Esophagus squamous epithelium (tissue), 5 donors: ENCODE data around the gene DSEL. TPM values are rescaled to one million over a fixed set of nuclear protein-coding genes. Genes with fewer than 3 reads are reported as not detected.

Experiments
- DNase-seq: peaks from one replicate; lab custom pipeline; 2025; lab: John Stamatoyannopoulos, UW
- H3K27ac ChIP-seq, 4 donors: fragments of 200-600 bp; sonication (generic); one replicate each; pipeline ENCODE4 v1.5.1; 2016 to 2019; ENCODE audit warnings: mild to moderate bottlenecking in 1 of 4
- H3K27me3 ChIP-seq, 4 donors: fragments of 200-600 bp; sonication (generic); 1 replicate in 3 of 4; 2 replicates in 1 of 4; pipeline versions ENCODE4 v1.5.1 to v1.6.0; 2017 to 2021; ENCODE audit warnings: antibody characterized with exemption in 1 of 4
- H3K36me3 ChIP-seq, 3 donors: fragments of 200-600 bp; sonication (generic); one replicate each; pipeline ENCODE4 v1.5.1; 2016 to 2019
- H3K4me1 ChIP-seq, 3 donors: fragments of 200-600 bp; sonication (generic); one replicate each; pipeline ENCODE4 v1.5.1; 2017 to 2019
- H3K4me3 ChIP-seq, 4 donors: fragments of 200-600 bp; sonication (generic); 1 replicate in 3 of 4; 2 replicates in 1 of 4; pipeline ENCODE4 v1.5.1; 2016 to 2019; ENCODE audit warnings: mild to moderate bottlenecking in 2 of 4, moderate library complexity in 1 of 4
- H3K9me3 ChIP-seq, 3 donors: fragments of 200-600 bp; sonication (generic); one replicate each; pipeline ENCODE4 v1.5.1; 2016 to 2019
- POLR2A ChIP-seq, 4 donors: fragments of 450-650 bp; IDR thresholded peaks; one replicate each; pipeline ENCODE4 v1.6.1; 2017; ENCODE audit warnings: antibody characterized with exemption in 4 of 4, mild to moderate bottlenecking in 4 of 4, moderate library complexity in 3 of 4
- WGBS, 2 donors: methylation state at CpG; one replicate each; pipeline ENCODE4 v1.1.5; 2018; 5-methylcytosine and 5-hydroxymethylcytosine counted together
- intact Hi-C: fragments of 100-400 bp; cut with DNase I; formaldehyde crosslinking; loops from one replicate; pipeline ENCODE4 v1.15.0; 2022
- total RNA-seq, 4 donors: library from RNA; depleted of rRNA; stranded (reverse); fragments of >200 nt; gene quantifications; one replicate each; pipeline ENCODE4 v1.1.0, GENCODE V29; 2016
- TF ChIP-seq, protein P1 (sequence below), 6 experiments: fragments of 450-650 bp in 4 of 6; fragments of 200-600 bp in 2 of 6; sonication (generic) in 2 of 6; IDR thresholded peaks; one replicate each; pipeline ENCODE4 v1.5.1; 2016 to 2019; ENCODE audit warnings: antibody characterized with exemption in 6 of 6, mild to moderate bottlenecking in 4 of 6, moderate library complexity in 4 of 6
- donor health status: DM: yes; HTN: yes; CAD: no.

DSEL gene
- total RNA-seq, 4 donors from 2014 or later = 0.45 to 5.7 (median 1.5) TPM

DNA sequence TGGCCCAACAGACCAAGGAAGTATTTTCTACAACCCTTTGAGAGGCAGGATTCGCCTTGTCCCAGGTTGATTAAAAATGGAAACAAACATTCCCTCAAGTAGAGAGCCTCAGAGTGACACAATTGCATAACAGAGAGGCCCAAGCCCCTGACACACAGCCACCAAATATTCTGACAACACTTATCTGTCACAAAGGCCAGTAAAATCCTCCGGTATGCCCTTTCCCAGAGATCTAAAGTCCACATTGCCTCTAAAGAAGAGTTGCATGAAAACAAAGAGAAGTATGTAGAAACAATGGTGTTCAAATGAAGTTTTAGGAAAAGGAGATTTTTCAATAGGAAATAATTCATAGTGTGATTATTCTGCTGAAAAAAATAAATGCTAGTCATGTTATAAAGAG lies 32.1 kb downstream of the DSEL start:
- WGBS, 2 donors = 66 to 72% methylated on average over 2 of the region's 2 CpGs
- intact Hi-C loops = no loop called here
- Histone ChIP-seq H3K27ac (no peak overlapping the region), H3K27me3 (no peaks in the 10 kb centered on the region), H3K9me3 (no peaks in the 10 kb centered on the region), H3K4me1 (no peaks in the 10 kb centered on the region), H3K36me3 (no peaks in the 10 kb centered on the region), H3K4me3 (no peak overlapping the region)
- no peak for TF ChIP-seq POLR2A (IDR thresholded peaks at IDR 0.05)
- DNase-seq = no peak

- Histone ChIP-seq H3K27me3 (no peaks in the 10 kb centered on the region), H3K4me3 (no peak overlapping the region), H3K27ac (no peak overlapping the region), H3K36me3 (no peaks in the 10 kb centered on the region), H3K9me3 (no peaks in the 10 kb centered on the region), H3K4me1 (no peaks in the 10 kb centered on the region)
- no peak for TF ChIP-seq POLR2A (IDR thresholded peaks at IDR 0.05)
- TF ChIP-seq, protein P1, sequence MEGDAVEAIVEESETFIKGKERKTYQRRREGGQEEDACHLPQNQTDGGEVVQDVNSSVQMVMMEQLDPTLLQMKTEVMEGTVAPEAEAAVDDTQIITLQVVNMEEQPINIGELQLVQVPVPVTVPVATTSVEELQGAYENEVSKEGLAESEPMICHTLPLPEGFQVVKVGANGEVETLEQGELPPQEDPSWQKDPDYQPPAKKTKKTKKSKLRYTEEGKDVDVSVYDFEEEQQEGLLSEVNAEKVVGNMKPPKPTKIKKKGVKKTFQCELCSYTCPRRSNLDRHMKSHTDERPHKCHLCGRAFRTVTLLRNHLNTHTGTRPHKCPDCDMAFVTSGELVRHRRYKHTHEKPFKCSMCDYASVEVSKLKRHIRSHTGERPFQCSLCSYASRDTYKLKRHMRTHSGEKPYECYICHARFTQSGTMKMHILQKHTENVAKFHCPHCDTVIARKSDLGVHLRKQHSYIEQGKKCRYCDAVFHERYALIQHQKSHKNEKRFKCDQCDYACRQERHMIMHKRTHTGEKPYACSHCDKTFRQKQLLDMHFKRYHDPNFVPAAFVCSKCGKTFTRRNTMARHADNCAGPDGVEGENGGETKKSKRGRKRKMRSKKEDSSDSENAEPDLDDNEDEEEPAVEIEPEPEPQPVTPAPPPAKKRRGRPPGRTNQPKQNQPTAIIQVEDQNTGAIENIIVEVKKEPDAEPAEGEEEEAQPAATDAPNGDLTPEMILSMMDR (IDR thresholded peaks at IDR 0.05) = no peak
- 60 to 81% methylated on average over 2 to 6 of the region's 6 CpGs for WGBS, 2 donors
- DNase-seq = no peak
- intact Hi-C loops = no loop called here
Measured at GRCh38 chr18:67483952-67484351, 32.6 kb downstream of the DSEL start.

DNA sequence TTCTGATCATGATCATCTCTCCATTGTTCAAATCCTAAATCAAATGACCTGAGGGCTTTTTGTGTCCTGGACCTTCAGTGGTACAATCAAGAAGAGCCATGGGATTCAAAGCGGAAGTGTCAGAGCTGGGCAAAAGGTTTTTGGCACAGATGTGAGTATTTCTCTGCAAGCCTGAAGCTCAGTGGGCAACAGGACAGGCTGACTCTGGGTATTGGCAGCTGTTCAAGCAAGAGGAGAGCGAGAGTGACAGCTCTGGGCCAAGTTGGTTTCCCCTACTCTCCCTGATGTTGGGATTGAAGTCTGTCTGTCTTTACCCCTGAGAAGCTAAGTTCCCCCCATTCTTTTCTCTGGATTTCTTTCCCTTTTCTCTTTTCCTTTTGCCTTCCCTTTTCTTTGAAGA lies 33.3 kb downstream of the DSEL start:
- 0 to 4% methylated on average over 1 to 2 of the region's 2 CpGs for WGBS, 2 donors
- H3K36me3 ChIP-seq = no peaks in the 10 kb centered on the region
- DNase-seq = no peak
- no peak overlapping the region for H3K27ac ChIP-seq
- H3K4me1 ChIP-seq = no peaks in the 10 kb centered on the region
- intact Hi-C loops = no loop called here
- no peak for TF ChIP-seq POLR2A (IDR thresholded peaks at IDR 0.05)
- TF ChIP-seq, protein P1 (IDR thresholded peaks at IDR 0.05) = no peak
- no peaks in the 10 kb centered on the region for H3K27me3 ChIP-seq
- H3K4me3 ChIP-seq = no peak overlapping the region
- H3K9me3 ChIP-seq = no peaks in the 10 kb centered on the region

- Histone ChIP-seq H3K27ac (no peak overlapping the region), H3K36me3 (no peaks in the 10 kb centered on the region)
- no peak for DNase-seq
Measured at GRCh38 chr18:67478249-67478648, 38.3 kb downstream of the DSEL start.

GRCh38 chr18:67477522-67477921 lies 39.0 kb downstream of the DSEL start:
- Histone ChIP-seq H3K4me3 (no peak overlapping the region), H3K4me1 (no peaks in the 10 kb centered on the region), H3K9me3 (no peaks in the 10 kb centered on the region), H3K36me3 (no peaks in the 10 kb centered on the region), H3K27me3 (no peaks in the 10 kb centered on the region), H3K27ac (no peak overlapping the region)
- 64 to 98% methylated on average over 2 of the region's 2 CpGs for WGBS, 2 donors
- TF ChIP-seq POLR2A (IDR thresholded peaks at IDR 0.05) = no peak
- TF ChIP-seq, protein P1 (IDR thresholded peaks at IDR 0.05) = no peak
- intact Hi-C loops = no loop called here
- no peak for DNase-seq

More at GRCh38 chr18:67478249-67478648, 38.3 kb downstream of the DSEL start:
- 45 to 51% methylated on average over 3 of the region's 3 CpGs for WGBS, 2 donors
- intact Hi-C loops = no loop called here
- H3K27me3 ChIP-seq = no peaks in the 10 kb centered on the region
- no peaks in the 10 kb centered on the region for H3K9me3 ChIP-seq
- no peak overlapping the region for H3K4me3 ChIP-seq
- no peaks in the 10 kb centered on the region for H3K4me1 ChIP-seq
- TF ChIP-seq, protein P1 (IDR thresholded peaks at IDR 0.05) = no peak
- no peak for TF ChIP-seq POLR2A (IDR thresholded peaks at IDR 0.05)

DNA sequence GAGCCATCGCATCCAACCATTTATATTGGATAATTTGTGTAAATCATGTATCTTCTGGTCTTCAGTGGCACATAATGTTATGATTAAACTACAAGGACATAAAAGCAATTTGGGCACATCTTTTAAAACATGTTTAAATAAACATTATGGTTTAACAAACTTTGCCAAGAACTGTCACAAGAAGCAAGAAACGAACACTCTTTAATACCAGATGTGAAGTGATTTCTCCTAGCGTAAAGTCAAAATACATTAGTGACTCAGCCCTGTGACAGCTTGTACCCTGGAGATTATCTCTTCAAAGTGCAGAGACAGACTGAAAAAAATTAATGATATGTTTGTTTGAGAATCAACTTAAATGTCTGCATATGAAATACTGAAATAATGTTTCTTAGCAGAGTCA lies 39.9 kb downstream of the DSEL start:
- no peaks in the 10 kb centered on the region for H3K36me3 ChIP-seq
- TF ChIP-seq, protein P1 (IDR thresholded peaks at IDR 0.05) = no peak
- TF ChIP-seq POLR2A (IDR thresholded peaks at IDR 0.05) = no peak
- H3K4me1 ChIP-seq = no peaks in the 10 kb centered on the region
- DNase-seq = no peak
- no peaks in the 10 kb centered on the region for H3K27me3 ChIP-seq
- intact Hi-C loops = no loop called here
- no peak overlapping the region for H3K4me3 ChIP-seq
- no peak overlapping the region for H3K27ac ChIP-seq
- H3K9me3 ChIP-seq = no peaks in the 10 kb centered on the region
- 25 to 29% methylated on average over 3 of the region's 3 CpGs for WGBS, 2 donors
